Astrocyte (in vitro differentiated cells and primary cell): ENCODE results near the gene AGT. TPM values are rescaled to one million over a fixed set of nuclear protein-coding genes. Genes with fewer than 3 reads are reported as not detected.

Source experiments
- DNase-seq: peaks from one replicate; pipeline ENCODE4 v3.0.0-alpha.2; 2010; ENCODE audit warnings: low read depth
- FAIRE-seq: peaks from 2 replicates; lab custom pipeline; 2011; peaks lifted over from hg19 to GRCh38; lab: Jason Lieb, UNC
- H2AFZ ChIP-seq: 2 replicates; pipeline ENCODE4 v1.6.0; 2012; ENCODE audit warnings: low read depth, low read length, inconsistent platforms
- H3K27ac ChIP-seq: 2 replicates; pipeline ENCODE4 v1.5.1; 2011; ENCODE audit warnings: low read depth, low read length, inconsistent platforms
- H3K27me3 ChIP-seq: 2 replicates; pipeline ENCODE4 v1.6.0; 2011; ENCODE audit warnings: low read length, inconsistent platforms; ENCODE audit not compliant: insufficient read depth
- H3K36me3 ChIP-seq: 2 replicates; pipeline ENCODE4 v1.5.1; 2011; ENCODE audit warnings: low read length, inconsistent platforms; ENCODE audit not compliant: insufficient read depth
- H3K4me1 ChIP-seq: 2 replicates; pipeline ENCODE4 v1.5.1; 2011; ENCODE audit warnings: low read length, inconsistent platforms; ENCODE audit not compliant: insufficient read depth
- H3K4me2 ChIP-seq: 2 replicates; pipeline ENCODE4 v1.6.0; 2012; ENCODE audit warnings: low read length, inconsistent platforms
- H3K4me3 ChIP-seq: 2 replicates; pipeline ENCODE4 v1.5.1; 2011; ENCODE audit warnings: low read depth, mild to moderate bottlenecking, low read length, inconsistent platforms; ENCODE audit not compliant: insufficient read depth
- H3K79me2 ChIP-seq: 2 replicates; pipeline ENCODE4 v1.6.0; 2012; ENCODE audit warnings: mild to moderate bottlenecking, low read length, inconsistent platforms; ENCODE audit not compliant: insufficient read depth
- H3K9ac ChIP-seq: 2 replicates; pipeline ENCODE4 v1.6.0; 2012; ENCODE audit warnings: mild to moderate bottlenecking, low read length, inconsistent platforms
- H3K9me3 ChIP-seq: 2 replicates; pipeline ENCODE4 v1.5.1; 2012; ENCODE audit warnings: low read depth, mild to moderate bottlenecking, low read length, inconsistent platforms; ENCODE audit not compliant: insufficient read depth
- H4K20me1 ChIP-seq: 2 replicates; pipeline ENCODE4 v1.6.0; 2012; ENCODE audit warnings: low read length, inconsistent platforms; ENCODE audit not compliant: insufficient read depth
- H3K27ac Mint-ChIP-seq: one replicate; pipeline ENCODE4 v1.8.0; 2021; ENCODE audit warnings: mild to moderate bottlenecking, mixed read lengths; ENCODE audit not compliant: unreplicated experiment
- H3K27me3 Mint-ChIP-seq: one replicate; pipeline ENCODE4 v1.8.0; 2021; ENCODE audit warnings: low read depth, mixed read lengths; ENCODE audit not compliant: unreplicated experiment
- H3K36me3 Mint-ChIP-seq: one replicate; pipeline ENCODE4 v1.8.0; 2021; ENCODE audit warnings: low read depth, mixed read lengths; ENCODE audit not compliant: unreplicated experiment
- H3K4me1 Mint-ChIP-seq: one replicate; pipeline ENCODE4 v1.8.0; 2021; ENCODE audit warnings: low read depth, mixed read lengths; ENCODE audit not compliant: unreplicated experiment
- H3K4me3 Mint-ChIP-seq: one replicate; pipeline ENCODE4 v1.8.0; 2021; ENCODE audit warnings: mild to moderate bottlenecking, moderate library complexity, mixed read lengths; ENCODE audit not compliant: unreplicated experiment
- H3K9me3 Mint-ChIP-seq: one replicate; pipeline ENCODE4 v1.8.0; 2021; ENCODE audit warnings: mild to moderate bottlenecking, mixed read lengths; ENCODE audit not compliant: unreplicated experiment
- EZH2 ChIP-seq: IDR thresholded peaks from 2 replicates; pipeline ENCODE4 v1.6.1; 2012; ENCODE audit warnings: mild to moderate bottlenecking, low read length, inconsistent platforms; ENCODE audit not compliant: insufficient read depth
- total RNA-seq: library from RNA; stranded (reverse); gene quantifications from 2 replicates; pipeline ENCODE4 v1.2.1, GENCODE V29; 2021
- TF ChIP-seq, protein P1 (sequence below): IDR thresholded peaks from 2 replicates; pipeline ENCODE4 v1.5.1; 2011; ENCODE audit warnings: low read depth, mild to moderate bottlenecking, inconsistent platforms, low read length, moderate library complexity; ENCODE audit not compliant: insufficient read depth

Gene AGT
- total RNA-seq, 1 donor from 2014 or later, result 1.2 TPM

DNA sequence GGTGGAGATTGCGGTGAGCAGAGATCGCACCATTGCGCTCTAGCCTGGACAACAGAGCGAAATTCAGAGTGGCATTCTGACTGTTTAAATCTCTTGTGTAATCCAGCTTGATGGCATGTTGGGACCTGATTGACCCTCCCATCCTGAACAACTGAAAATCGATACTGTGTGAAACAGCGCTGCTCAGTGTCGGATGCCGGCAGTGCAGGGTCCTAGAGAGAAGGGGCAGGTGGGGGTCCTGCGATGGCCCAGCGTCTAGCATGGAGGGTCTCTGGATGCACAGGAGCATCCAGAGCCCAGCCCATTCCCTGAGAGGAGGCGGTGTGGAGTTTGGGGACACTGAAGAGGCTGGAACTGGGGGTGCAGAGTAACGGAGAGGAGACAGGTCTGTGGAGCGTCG, 15.8 kb downstream of the AGT start:
- Histone ChIP-seq H3K79me2 (no peaks in the 10 kb centered on the region), H2AFZ (no peak overlapping the region), H3K27me3 (peaks cover 8% of the 10 kb centered on the region), H3K4me2 (no peak overlapping the region), H3K4me3 (no peak overlapping the region), H3K4me1 (no peaks in the 10 kb centered on the region), H3K36me3 (peaks cover 3% of the 10 kb centered on the region), H4K20me1 (no peaks in the 10 kb centered on the region), H3K27ac (no peak overlapping the region), H3K9ac (no peak overlapping the region), H3K9me3 (no peaks in the 10 kb centered on the region)
- Mint-ChIP-seq H3K4me3 (no peak overlapping the region), H3K36me3 (peaks cover 16% of the 10 kb centered on the region), H3K9me3 (peaks cover 4% of the 10 kb centered on the region), H3K4me1 (peaks cover 6% of the 10 kb centered on the region), H3K27ac (no peak overlapping the region), H3K27me3 (peaks cover 10% of the 10 kb centered on the region)
- TF ChIP-seq EZH2, result no peak
- TF ChIP-seq, protein P1, sequence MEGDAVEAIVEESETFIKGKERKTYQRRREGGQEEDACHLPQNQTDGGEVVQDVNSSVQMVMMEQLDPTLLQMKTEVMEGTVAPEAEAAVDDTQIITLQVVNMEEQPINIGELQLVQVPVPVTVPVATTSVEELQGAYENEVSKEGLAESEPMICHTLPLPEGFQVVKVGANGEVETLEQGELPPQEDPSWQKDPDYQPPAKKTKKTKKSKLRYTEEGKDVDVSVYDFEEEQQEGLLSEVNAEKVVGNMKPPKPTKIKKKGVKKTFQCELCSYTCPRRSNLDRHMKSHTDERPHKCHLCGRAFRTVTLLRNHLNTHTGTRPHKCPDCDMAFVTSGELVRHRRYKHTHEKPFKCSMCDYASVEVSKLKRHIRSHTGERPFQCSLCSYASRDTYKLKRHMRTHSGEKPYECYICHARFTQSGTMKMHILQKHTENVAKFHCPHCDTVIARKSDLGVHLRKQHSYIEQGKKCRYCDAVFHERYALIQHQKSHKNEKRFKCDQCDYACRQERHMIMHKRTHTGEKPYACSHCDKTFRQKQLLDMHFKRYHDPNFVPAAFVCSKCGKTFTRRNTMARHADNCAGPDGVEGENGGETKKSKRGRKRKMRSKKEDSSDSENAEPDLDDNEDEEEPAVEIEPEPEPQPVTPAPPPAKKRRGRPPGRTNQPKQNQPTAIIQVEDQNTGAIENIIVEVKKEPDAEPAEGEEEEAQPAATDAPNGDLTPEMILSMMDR, result no peak
- no peak for FAIRE-seq
- DNase-seq, result no peak

GRCh38 chr1:230696722-230697437, 17.0 kb downstream of the AGT start:
- no peak for FAIRE-seq
- H3K4me3 ChIP-seq, result no peak overlapping the region
- H2AFZ ChIP-seq, result no peak overlapping the region
- no peaks in the 10 kb centered on the region for H4K20me1 ChIP-seq
- peaks cover 5% of the 10 kb centered on the region for H3K36me3 ChIP-seq
- no peak overlapping the region for H3K4me2 ChIP-seq
- peaks cover 18% of the 10 kb centered on the region for H3K36me3 Mint-ChIP-seq
- no peaks in the 10 kb centered on the region for H3K4me1 ChIP-seq
- TF ChIP-seq EZH2, result no peak
- TF ChIP-seq, protein P1, result no peak
- no peaks in the 10 kb centered on the region for H3K9me3 ChIP-seq
- no peaks in the 10 kb centered on the region for H3K79me2 ChIP-seq
- H3K4me1 Mint-ChIP-seq, result peaks cover 6% of the 10 kb centered on the region
- H3K9me3 Mint-ChIP-seq, result peaks cover 2% of the 10 kb centered on the region
- H3K27ac ChIP-seq, result no peak overlapping the region
- DNase-seq, result peak; percentile 34
- H3K4me3 Mint-ChIP-seq, result no peak overlapping the region
- peaks cover 9% of the 10 kb centered on the region for H3K27me3 Mint-ChIP-seq
- no peak overlapping the region for H3K27ac Mint-ChIP-seq
- H3K9ac ChIP-seq, result no peak overlapping the region
- H3K27me3 ChIP-seq, result peaks cover 8% of the 10 kb centered on the region

- Histone ChIP-seq H3K27me3 (peaks cover 5% of the 10 kb centered on the region), H3K27ac (no peak overlapping the region), H3K4me2 (no peak overlapping the region), H3K9me3 (no peaks in the 10 kb centered on the region), H3K36me3 (peaks cover 12% of the 10 kb centered on the region), H3K4me1 (no peaks in the 10 kb centered on the region), H4K20me1 (no peaks in the 10 kb centered on the region), H3K79me2 (no peaks in the 10 kb centered on the region), H2AFZ (no peak overlapping the region), H3K9ac (no peak overlapping the region), H3K4me3 (no peak overlapping the region)
- Mint-ChIP-seq H3K27me3 (peaks cover 9% of the 10 kb centered on the region), H3K4me3 (no peak overlapping the region), H3K27ac (no peak overlapping the region), H3K9me3 (peaks cover 2% of the 10 kb centered on the region), H3K4me1 (peaks cover 6% of the 10 kb centered on the region), H3K36me3 (peaks cover 18% of the 10 kb centered on the region)
- DNase-seq, result no peak
- TF ChIP-seq EZH2, result no peak
- TF ChIP-seq, protein P1, result no peak
- FAIRE-seq, result no peak
These were observed 17.7 kb downstream of the AGT start for GRCh38 chr1:230696218-230696617.
